ENCODE results near the gene CMTM3.

CMTM3 gene

GRCh38 chr16:66569827-66570405 is 34.6 kb upstream of the CMTM3 start:
- Histone ChIP-seq H3K4me3 (ENCODE audit: low read depth in 1 of 2, low read length in 2 of 2) (no peak overlapping the region), H3K9me3 (ENCODE audit: control insufficient read depth in 1 of 2, low read length in 2 of 2) (no peaks in the 10 kb centered on the region), H3K4me1 (ENCODE audit: control insufficient read depth in 1 of 2, insufficient read depth in 2 of 2, low read length in 2 of 2) (peaks cover 0 to 7% of the 10 kb centered on the region in 2 donors), H3K27ac (ENCODE audit: low read length) (no peak overlapping the region), H3K36me3 (ENCODE audit: control insufficient read depth in 1 of 2, insufficient read depth in 2 of 2, low read length in 2 of 2) (peaks cover 8 to 15% of the 10 kb centered on the region in 2 donors), H3K27me3 (ENCODE audit: low read depth, low read length) (no peaks in the 10 kb centered on the region)

- no peaks in the 10 kb centered on the region for H3K9me3 ChIP-seq (ENCODE audit: control insufficient read depth in 1 of 2, low read length in 2 of 2)
- no peak overlapping the region for H3K27ac ChIP-seq (ENCODE audit: low read length)
- H3K4me3 ChIP-seq (ENCODE audit: low read depth in 1 of 2, low read length in 2 of 2): no peak overlapping the region
- H3K4me1 ChIP-seq (ENCODE audit: control insufficient read depth in 1 of 2, insufficient read depth in 2 of 2, low read length in 2 of 2): peaks cover 0 to 7% of the 10 kb centered on the region in 2 donors
- no peaks in the 10 kb centered on the region for H3K27me3 ChIP-seq (ENCODE audit: low read depth, low read length)
- H3K36me3 ChIP-seq (ENCODE audit: control insufficient read depth in 1 of 2, insufficient read depth in 2 of 2, low read length in 2 of 2): no peaks in the 10 kb centered on the region
These were observed 32.1 kb upstream of the CMTM3 start for GRCh38 chr16:66572356-66572755.

GRCh38 chr16:66574081-66574480 is 30.4 kb upstream of the CMTM3 start:
- H3K9me3 ChIP-seq (ENCODE audit: control insufficient read depth in 1 of 2, low read length in 2 of 2): no peaks in the 10 kb centered on the region
- no peak overlapping the region for H3K4me3 ChIP-seq (ENCODE audit: low read depth in 1 of 2, low read length in 2 of 2)
- H3K4me1 ChIP-seq (ENCODE audit: control insufficient read depth in 1 of 2, insufficient read depth in 2 of 2, low read length in 2 of 2): peaks cover 7% of the 10 kb centered on the region in 2 donors
- H3K27me3 ChIP-seq (ENCODE audit: low read depth, low read length): peaks cover 14% of the 10 kb centered on the region
- no peak overlapping the region for H3K27ac ChIP-seq (ENCODE audit: low read length)
- H3K36me3 ChIP-seq (ENCODE audit: control insufficient read depth in 1 of 2, insufficient read depth in 2 of 2, low read length in 2 of 2): no peaks in the 10 kb centered on the region

- no peaks in the 10 kb centered on the region for H3K36me3 ChIP-seq (ENCODE audit: control insufficient read depth in 1 of 2, insufficient read depth in 2 of 2, low read length in 2 of 2)
- peaks cover 6 to 10% of the 10 kb centered on the region in 2 donors for H3K4me1 ChIP-seq (ENCODE audit: control insufficient read depth in 1 of 2, insufficient read depth in 2 of 2, low read length in 2 of 2)
- H3K27me3 ChIP-seq (ENCODE audit: low read depth, low read length): peaks cover 19% of the 10 kb centered on the region
- no peaks in the 10 kb centered on the region for H3K9me3 ChIP-seq (ENCODE audit: control insufficient read depth in 1 of 2, low read length in 2 of 2)
- no peak overlapping the region for H3K4me3 ChIP-seq (ENCODE audit: low read depth in 1 of 2, low read length in 2 of 2)
- H3K27ac ChIP-seq (ENCODE audit: low read length): no peak overlapping the region
These were observed 30.0 kb upstream of the CMTM3 start for GRCh38 chr16:66574531-66574930.

GRCh38 chr16:66575060-66575459 is 29.4 kb upstream of the CMTM3 start:
- H3K4me3 ChIP-seq (ENCODE audit: low read depth in 1 of 2, low read length in 2 of 2): no peak overlapping the region
- no peak overlapping the region for H3K27ac ChIP-seq (ENCODE audit: low read length)
- peaks cover 20% of the 10 kb centered on the region for H3K27me3 ChIP-seq (ENCODE audit: low read depth, low read length)
- H3K9me3 ChIP-seq (ENCODE audit: control insufficient read depth in 1 of 2, low read length in 2 of 2): no peaks in the 10 kb centered on the region
- peaks cover under 1 to 10% of the 10 kb centered on the region in 2 donors for H3K4me1 ChIP-seq (ENCODE audit: control insufficient read depth in 1 of 2, insufficient read depth in 2 of 2, low read length in 2 of 2)
- no peaks in the 10 kb centered on the region for H3K36me3 ChIP-seq (ENCODE audit: control insufficient read depth in 1 of 2, insufficient read depth in 2 of 2, low read length in 2 of 2)

- H3K27ac ChIP-seq (ENCODE audit: low read length): no peak overlapping the region
- H3K9me3 ChIP-seq (ENCODE audit: control insufficient read depth in 1 of 2, low read length in 2 of 2): no peaks in the 10 kb centered on the region
- peaks cover 0 to 10% of the 10 kb centered on the region in 2 donors for H3K4me1 ChIP-seq (ENCODE audit: control insufficient read depth in 1 of 2, insufficient read depth in 2 of 2, low read length in 2 of 2)
- H3K27me3 ChIP-seq (ENCODE audit: low read depth, low read length): peaks cover 20% of the 10 kb centered on the region
- H3K36me3 ChIP-seq (ENCODE audit: control insufficient read depth in 1 of 2, insufficient read depth in 2 of 2, low read length in 2 of 2): no peaks in the 10 kb centered on the region
- H3K4me3 ChIP-seq (ENCODE audit: low read depth in 1 of 2, low read length in 2 of 2): no peak overlapping the region
These were observed 28.2 kb upstream of the CMTM3 start for GRCh38 chr16:66576296-66576695.

- Histone ChIP-seq H3K27ac (ENCODE audit: low read length) (no peak within 1 kb of the TSS), H3K4me3 (ENCODE audit: low read depth in 1 of 2, low read length in 2 of 2) (peak within 1 kb of the TSS in 1 of 2 donors; percentile 56), H3K4me1 (ENCODE audit: control insufficient read depth in 1 of 2, insufficient read depth in 2 of 2, low read length in 2 of 2) (peaks cover 0 to 10% of the 10 kb centered on the region in 2 donors)
These were observed 25.6 kb upstream of the CMTM3 start, which contains the start of gene CMTM2 for GRCh38 chr16:66578651-66579531. Gene CMTM2 (plus strand): TSS chr16:66579463. CDS start chr16:66579608, 145 bp downstream.

GRCh38 chr16:66580605-66581209 is 23.8 kb upstream of the CMTM3 start:
- H3K4me1 ChIP-seq (ENCODE audit: control insufficient read depth in 1 of 2, insufficient read depth in 2 of 2, low read length in 2 of 2): peaks cover 0 to 10% of the 10 kb centered on the region in 2 donors
- H3K36me3 ChIP-seq (ENCODE audit: control insufficient read depth in 1 of 2, insufficient read depth in 2 of 2, low read length in 2 of 2): no peaks in the 10 kb centered on the region
- H3K9me3 ChIP-seq (ENCODE audit: control insufficient read depth in 1 of 2, low read length in 2 of 2): no peaks in the 10 kb centered on the region
- no peak overlapping the region for H3K4me3 ChIP-seq (ENCODE audit: low read depth in 1 of 2, low read length in 2 of 2)
- no peak overlapping the region for H3K27ac ChIP-seq (ENCODE audit: low read length)
- H3K27me3 ChIP-seq (ENCODE audit: low read depth, low read length): peaks cover 20% of the 10 kb centered on the region

More at GRCh38 chr16:66578651-66579531, 25.6 kb upstream of the CMTM3 start, which contains the start of gene CMTM2:
- Histone ChIP-seq H3K27me3 (ENCODE audit: low read depth, low read length) (peaks cover 20% of the 10 kb centered on the region), H3K36me3 (ENCODE audit: control insufficient read depth in 1 of 2, insufficient read depth in 2 of 2, low read length in 2 of 2) (no peaks in the 10 kb centered on the region), H3K9me3 (ENCODE audit: control insufficient read depth in 1 of 2, low read length in 2 of 2) (no peaks in the 10 kb centered on the region)

- H3K9me3 ChIP-seq (ENCODE audit: control insufficient read depth in 1 of 2, low read length in 2 of 2): no peaks in the 10 kb centered on the region
- no peaks in the 10 kb centered on the region for H3K36me3 ChIP-seq (ENCODE audit: control insufficient read depth in 1 of 2, insufficient read depth in 2 of 2, low read length in 2 of 2)
- H3K27me3 ChIP-seq (ENCODE audit: low read depth, low read length): peaks cover 20% of the 10 kb centered on the region
- H3K27ac ChIP-seq (ENCODE audit: low read length): no peak overlapping the region
- H3K4me3 ChIP-seq (ENCODE audit: low read depth in 1 of 2, low read length in 2 of 2): no peak overlapping the region
- peaks cover 0 to 10% of the 10 kb centered on the region in 2 donors for H3K4me1 ChIP-seq (ENCODE audit: control insufficient read depth in 1 of 2, insufficient read depth in 2 of 2, low read length in 2 of 2)
These were observed 23.1 kb upstream of the CMTM3 start for GRCh38 chr16:66581246-66581952.

GRCh38 chr16:66585481-66586239 is 18.8 kb upstream of the CMTM3 start:
- Histone ChIP-seq H3K36me3 (ENCODE audit: control insufficient read depth in 1 of 2, insufficient read depth in 2 of 2, low read length in 2 of 2) (no peaks in the 10 kb centered on the region), H3K9me3 (ENCODE audit: control insufficient read depth in 1 of 2, low read length in 2 of 2) (no peaks in the 10 kb centered on the region), H3K4me3 (ENCODE audit: low read depth in 1 of 2, low read length in 2 of 2) (no peak overlapping the region), H3K27me3 (ENCODE audit: low read depth, low read length) (no peaks in the 10 kb centered on the region), H3K4me1 (ENCODE audit: control insufficient read depth in 1 of 2, insufficient read depth in 2 of 2, low read length in 2 of 2) (no peaks in the 10 kb centered on the region), H3K27ac (ENCODE audit: low read length) (no peak overlapping the region)

All from muscle layer of duodenum (tissue), 2 donors.